Stomach (tissue), 9 donors: ENCODE measurements around the gene CENPT. TPM values are rescaled to one million over a fixed set of nuclear protein-coding genes. Genes with fewer than 3 reads are reported as not detected.

Experiments
- DNase-seq, 2 donors: peaks; one replicate each; pipeline versions ENCODE4 v3.0.0 to v3.0.0-alpha.2; 2013 to 2019
- H3K27ac ChIP-seq, 5 donors: fragments of 200-600 bp in 4 of 5; sonication (generic) in 4 of 5; one replicate each; pipeline ENCODE4 v1.5.1; 2013 to 2019; ENCODE audit warnings: mild to moderate bottlenecking in 1 of 5, moderate library complexity in 1 of 5
- H3K27me3 ChIP-seq, 3 donors: fragments of 200-600 bp; sonication (generic); one replicate each; pipeline ENCODE4 v1.5.1; 2017 to 2019; ENCODE audit warnings: mixed run types in 1 of 3
- H3K36me3 ChIP-seq, 4 donors: fragments of 200-600 bp; sonication (generic); 1 replicate in 3 of 4; 2 replicates in 1 of 4; pipeline ENCODE4 v1.5.1; 2016 to 2019
- H3K4me1 ChIP-seq, 4 donors: fragments of 200-600 bp; sonication (generic); one replicate each; pipeline ENCODE4 v1.5.1; 2016 to 2019
- H3K4me3 ChIP-seq, 4 donors: fragments of 200-600 bp; sonication (generic) in 3 of 4; one replicate each; pipeline ENCODE4 v1.5.1; 2016 to 2019; ENCODE audit warnings: mild to moderate bottlenecking in 1 of 4
- H3K9me3 ChIP-seq, 4 donors: fragments of 200-600 bp; sonication (generic); one replicate each; pipeline ENCODE4 v1.5.1; 2016 to 2019
- CTCF ChIP-seq, 7 experiments: fragments of 450-650 bp in 4 of 7; fragments of 200-600 bp in 3 of 7; sonication (generic) in 3 of 7; IDR thresholded peaks; one replicate each; pipeline ENCODE4 v1.5.1; 2016 to 2019; ENCODE audit warnings: antibody characterized with exemption in 7 of 7, control low read depth in 2 of 7, mild to moderate bottlenecking in 1 of 7
- EP300 ChIP-seq: sonication (generic); formaldehyde crosslinking; IDR thresholded peaks from one replicate; pipeline ENCODE4 v1.6.1; 2017; ENCODE audit warnings: antibody characterized with exemption
- POLR2A ChIP-seq, 4 donors: fragments of 450-650 bp; IDR thresholded peaks; one replicate each; pipeline ENCODE4 v1.6.1; 2016; ENCODE audit warnings: antibody characterized with exemption in 4 of 4, control low read depth in 2 of 4, mild to moderate bottlenecking in 1 of 4, moderate library complexity in 1 of 4
- POLR2AphosphoS5 ChIP-seq, 3 donors: sonication (generic); formaldehyde crosslinking; IDR thresholded peaks; one replicate each; pipeline ENCODE4 v1.6.1; 2016; ENCODE audit warnings: antibody characterized with exemption in 3 of 3
- WGBS, 5 donors: extraction: QIAGEN DNeasy Blood & Tissue Kit in 3 of 5; methylation state at CpG; one replicate each; pipeline versions ENCODE4 v1.1.5 to v1.1.7; 2013 to 2018; 5-methylcytosine and 5-hydroxymethylcytosine counted together
- intact Hi-C: fragments of 100-400 bp; cut with DNase I; formaldehyde crosslinking; loops from one replicate; pipeline ENCODE4 v1.15.1; 2023; ENCODE audit warnings: low total_unique reads
- polyA plus RNA-seq, 3 donors: library from polyadenylated mRNA; stranded (reverse); fragments of 200-250 nt; gene quantifications; one replicate each; pipeline ENCODE4 v1.2.3, GENCODE V29; 2013
- total RNA-seq, 5 donors: library from RNA; depleted of rRNA; stranded (reverse); fragments of >200 nt; gene quantifications; one replicate each; pipeline versions ENCODE4 v1.1.0 to v1.2.3, GENCODE V29; 2014 to 2016
- donor health status: healthy with polysubstance abuse.
- donor health status: Bipolar disorder and iron deficiency.
- donor health status: healthy.

Gene CENPT
- total and polyA plus RNA-seq, 8 donors, result 27.4 to 80.7 (median 56.5) TPM

GRCh38 chr16:67885976-67886375 is 38.5 kb upstream of the CENPT start:
- H3K36me3 ChIP-seq, result peaks cover 35 to 62% (median 54%) of the 10 kb centered on the region in 4 donors
- H3K27ac ChIP-seq, result no peak overlapping the region
- H3K4me1 ChIP-seq, result peaks cover 12 to 27% (median 15%) of the 10 kb centered on the region in 4 donors
- no peak for DNase-seq
- no peak for TF ChIP-seq CTCF (IDR thresholded peaks at IDR 0.05)
- H3K27me3 ChIP-seq, result no peaks in the 10 kb centered on the region
- H3K9me3 ChIP-seq, result no peaks in the 10 kb centered on the region
- no peak overlapping the region for H3K4me3 ChIP-seq
- intact Hi-C loops, result no loop called here
- 92 to 98% (median 95%) methylated on average over 10 to 19 of the region's 19 CpGs for WGBS, 5 donors

GRCh38 chr16:67885545-67885944 is 38.1 kb upstream of the CENPT start:
- Histone ChIP-seq H3K27me3 (no peaks in the 10 kb centered on the region), H3K36me3 (peaks cover 39 to 67% (median 59%) of the 10 kb centered on the region in 4 donors), H3K9me3 (no peaks in the 10 kb centered on the region), H3K4me1 (peaks cover 12 to 27% (median 15%) of the 10 kb centered on the region in 4 donors), H3K27ac (peak overlapping the region in 2 of 5 donors; percentile 33 to 80), H3K4me3 (no peak overlapping the region)
- intact Hi-C loops, result no loop called here
- 92 to 96% (median 94%) methylated on average over 12 of the region's 12 CpGs for WGBS, 5 donors
- TF ChIP-seq EP300 (no peak), POLR2A (IDR thresholded peaks at IDR 0.05) (no peak), CTCF (IDR thresholded peaks at IDR 0.05) (no peak), POLR2AphosphoS5 (IDR thresholded peaks at IDR 0.05) (no peak)
- no peak for DNase-seq

GRCh38 chr16:67884684-67885083 is 37.2 kb upstream of the CENPT start, which contains the start of gene NRN1L:
NRN1L (plus strand) TSS chr16:67884885; CDS start chr16:67884904, 19 bp downstream.
- 18 to 39% (median 27%) methylated on average over 20 to 22 of the region's 22 CpGs for WGBS, 5 donors
- H3K27ac ChIP-seq, result peak within 1 kb of the TSS in 4 of 5 donors; percentile 26 to 80 (median 40)
- intact Hi-C loops, result loop anchor here (5.0 kb wide), 2 partner anchors 43 to 158 kb away; no protein-coding TSS in a partner anchor

GRCh38 chr16:67883872-67884261 is 36.4 kb upstream of the CENPT start:
- intact Hi-C loops, result loop anchor here (5.0 kb wide), 2 partner anchors 43 to 158 kb away; no protein-coding TSS in a partner anchor

More at GRCh38 chr16:67884684-67885083, 37.2 kb upstream of the CENPT start, which contains the start of gene NRN1L:
- H3K27me3 ChIP-seq, result no peaks in the 10 kb centered on the region
- no peaks in the 10 kb centered on the region for H3K9me3 ChIP-seq
- peak; percentile 89 to 94 for DNase-seq
- H3K36me3 ChIP-seq, result peaks cover 47 to 75% (median 67%) of the 10 kb centered on the region in 4 donors
- H3K4me3 ChIP-seq, result peak within 1 kb of the TSS in 2 of 4 donors; percentile 18 to 26
- peak in 1 of 3 donors; percentile 72 for TF ChIP-seq POLR2AphosphoS5 (IDR thresholded peaks at IDR 0.05)
- no peak for TF ChIP-seq EP300
- H3K4me1 ChIP-seq, result peaks cover 12 to 27% (median 15%) of the 10 kb centered on the region in 4 donors

More at GRCh38 chr16:67883872-67884261, 36.4 kb upstream of the CENPT start:
- WGBS, 5 donors, result 42 to 61% (median 54%) methylated on average over 7 to 11 of the region's 11 CpGs
- H3K27me3 ChIP-seq, result no peaks in the 10 kb centered on the region
- no peaks in the 10 kb centered on the region for H3K9me3 ChIP-seq
- peaks cover 12 to 27% (median 15%) of the 10 kb centered on the region in 4 donors for H3K4me1 ChIP-seq
- peak overlapping the region in 3 of 5 donors; percentile 33 to 80 (median 47) for H3K27ac ChIP-seq
- peak; percentile 76 to 83 for DNase-seq
- peaks cover 56 to 83% (median 76%) of the 10 kb centered on the region in 4 donors for H3K36me3 ChIP-seq
- TF ChIP-seq CTCF (IDR thresholded peaks at IDR 0.05) (peak in 5 of 7 experiments; percentile 59 to 91 (median 81)), EP300 (no peak)
- no peak overlapping the region for H3K4me3 ChIP-seq
